ENCODE data around the gene AUTS2. TPM values are rescaled to one million over a fixed set of nuclear protein-coding genes. Genes with fewer than 3 reads are reported as not detected.

The AUTS2 gene
- total RNA-seq, 1 donor from 2014 or later, result 53.0 TPM

GRCh38 chr7:70134029-70134770 is 535.9 kb downstream of the AUTS2 start:
- intact Hi-C loops (cut with DNase I), result no loop called here
- Histone ChIP-seq H3K36me3 (no peaks in the 10 kb centered on the region), H3K27ac (no peak overlapping the region), H3K4me3 (no peak overlapping the region), H3K4me1 (no peaks in the 10 kb centered on the region), H3K9me3 (no peaks in the 10 kb centered on the region), H3K27me3 (no peaks in the 10 kb centered on the region)
- no peak for DNase-seq (ENCODE audit: extremely low spot score in 2 of 2)
- TF ChIP-seq POLR2A (IDR thresholded peaks at IDR 0.05), result no peak
- TF ChIP-seq, protein P1, sequence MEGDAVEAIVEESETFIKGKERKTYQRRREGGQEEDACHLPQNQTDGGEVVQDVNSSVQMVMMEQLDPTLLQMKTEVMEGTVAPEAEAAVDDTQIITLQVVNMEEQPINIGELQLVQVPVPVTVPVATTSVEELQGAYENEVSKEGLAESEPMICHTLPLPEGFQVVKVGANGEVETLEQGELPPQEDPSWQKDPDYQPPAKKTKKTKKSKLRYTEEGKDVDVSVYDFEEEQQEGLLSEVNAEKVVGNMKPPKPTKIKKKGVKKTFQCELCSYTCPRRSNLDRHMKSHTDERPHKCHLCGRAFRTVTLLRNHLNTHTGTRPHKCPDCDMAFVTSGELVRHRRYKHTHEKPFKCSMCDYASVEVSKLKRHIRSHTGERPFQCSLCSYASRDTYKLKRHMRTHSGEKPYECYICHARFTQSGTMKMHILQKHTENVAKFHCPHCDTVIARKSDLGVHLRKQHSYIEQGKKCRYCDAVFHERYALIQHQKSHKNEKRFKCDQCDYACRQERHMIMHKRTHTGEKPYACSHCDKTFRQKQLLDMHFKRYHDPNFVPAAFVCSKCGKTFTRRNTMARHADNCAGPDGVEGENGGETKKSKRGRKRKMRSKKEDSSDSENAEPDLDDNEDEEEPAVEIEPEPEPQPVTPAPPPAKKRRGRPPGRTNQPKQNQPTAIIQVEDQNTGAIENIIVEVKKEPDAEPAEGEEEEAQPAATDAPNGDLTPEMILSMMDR (IDR thresholded peaks at IDR 0.05), result no peak
- no peak for TF ChIP-seq POLR2AphosphoS5 (IDR thresholded peaks at IDR 0.05; ENCODE audit: insufficient read depth in 1 of 2, low read depth in 1 of 2)

GRCh38 chr7:70135656-70136055 is 537.4 kb downstream of the AUTS2 start:
- Histone ChIP-seq H3K27ac (no peak overlapping the region), H3K36me3 (no peaks in the 10 kb centered on the region), H3K4me1 (no peaks in the 10 kb centered on the region), H3K27me3 (no peaks in the 10 kb centered on the region), H3K9me3 (no peaks in the 10 kb centered on the region), H3K4me3 (no peak overlapping the region)
- no peak for DNase-seq (ENCODE audit: extremely low spot score in 2 of 2)
- intact Hi-C loops (cut with DNase I), result no loop called here
- TF ChIP-seq, protein P1 (IDR thresholded peaks at IDR 0.05), result no peak
- TF ChIP-seq POLR2A (IDR thresholded peaks at IDR 0.05) (no peak), POLR2AphosphoS5 (IDR thresholded peaks at IDR 0.05; ENCODE audit: insufficient read depth in 1 of 2, low read depth in 1 of 2) (no peak)

DNA sequence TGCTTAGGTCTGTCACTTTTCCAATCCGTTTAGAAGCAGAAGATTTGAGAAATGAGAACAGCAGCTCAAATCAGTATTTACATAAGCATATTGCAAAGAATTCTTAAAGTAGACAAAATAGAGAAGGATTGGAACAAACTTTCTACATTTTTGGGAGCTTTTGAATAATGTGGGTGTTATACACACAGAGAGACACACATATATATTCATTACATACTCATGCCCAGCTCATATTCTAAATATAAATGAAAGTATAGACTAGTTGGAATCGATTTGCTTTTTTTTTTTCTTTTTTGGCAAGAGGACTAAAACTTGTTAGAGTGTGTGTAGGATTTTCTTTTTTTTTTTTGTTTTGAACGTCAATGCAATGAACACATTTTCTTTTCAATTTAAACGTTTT is 538.9 kb downstream of the AUTS2 start:
- Histone ChIP-seq H3K36me3 (no peaks in the 10 kb centered on the region), H3K27me3 (no peaks in the 10 kb centered on the region), H3K4me3 (no peak overlapping the region), H3K27ac (no peak overlapping the region), H3K4me1 (no peaks in the 10 kb centered on the region), H3K9me3 (no peaks in the 10 kb centered on the region)
- DNase-seq (ENCODE audit: extremely low spot score in 2 of 2), result no peak
- TF ChIP-seq POLR2A (IDR thresholded peaks at IDR 0.05), result no peak
- TF ChIP-seq, protein P1 (IDR thresholded peaks at IDR 0.05), result no peak
- TF ChIP-seq POLR2AphosphoS5 (IDR thresholded peaks at IDR 0.05; ENCODE audit: insufficient read depth in 1 of 2, low read depth in 1 of 2), result no peak
- intact Hi-C loops (cut with DNase I), result no loop called here

GRCh38 chr7:70142247-70142932 is 544.1 kb downstream of the AUTS2 start:
- DNase-seq (ENCODE audit: extremely low spot score in 2 of 2), result no peak
- no peak overlapping the region for H3K27ac ChIP-seq
- intact Hi-C loops (cut with DNase I), result no loop called here
- no peaks in the 10 kb centered on the region for H3K27me3 ChIP-seq
- no peaks in the 10 kb centered on the region for H3K9me3 ChIP-seq
- H3K36me3 ChIP-seq, result no peaks in the 10 kb centered on the region
- H3K4me1 ChIP-seq, result no peaks in the 10 kb centered on the region
- no peak overlapping the region for H3K4me3 ChIP-seq
- TF ChIP-seq, protein P1 (IDR thresholded peaks at IDR 0.05), result no peak
- TF ChIP-seq POLR2A (IDR thresholded peaks at IDR 0.05) (no peak), POLR2AphosphoS5 (IDR thresholded peaks at IDR 0.05; ENCODE audit: insufficient read depth in 1 of 2, low read depth in 1 of 2) (no peak)

Data from vagina (tissue), 2 donors.